Activated naive CD4-positive, alpha-beta T cell treated with anti-CD3 and anti-CD28 coated beads, Interleukin-2, amount 50 U/mL, for 72 hours (primary cell): Measurements from ENCODE around the gene RAP1B. TPM values are rescaled to one million over a fixed set of nuclear protein-coding genes. Genes with fewer than 3 reads are reported as not detected.
"Not testable (repeated sequence)": the region's sequence is repeated elsewhere in the genome, so short reads cannot be mapped to it uniquely, and the experiment has no call there.

Experiments used
- ATAC-seq, 2 donors: fragments of 150-1000 bp; cut with Tn5 transposase; 2 replicates each; pipeline ENCODE4 v1.10.0; 2021; ENCODE audit warnings: mild to moderate bottlenecking in 2 of 2, moderate library complexity in 2 of 2
- DNase-seq, 2 donors: peaks; one replicate each; pipeline ENCODE4 v3.0.0; 2021 to 2022; ENCODE audit warnings: low spot score in 2 of 2
- H3K27ac Mint-ChIP-seq, 2 donors: one replicate each; pipeline ENCODE4 v1.8.0; 2022; ENCODE audit warnings: mild to moderate bottlenecking in 2 of 2, mixed read lengths in 2 of 2
- H3K36me3 Mint-ChIP-seq, 2 donors: one replicate each; pipeline ENCODE4 v1.8.0; 2022; ENCODE audit warnings: mixed read lengths in 2 of 2
- H3K9me3 Mint-ChIP-seq, 2 donors: one replicate each; pipeline ENCODE4 v1.8.0; 2022; ENCODE audit warnings: mixed read lengths in 2 of 2
- total RNA-seq, 2 donors: library from RNA; stranded (reverse); gene quantifications; one replicate each; pipeline ENCODE4 v1.2.3, GENCODE V29; 2022

RAP1B gene
- total RNA-seq, 2 donors from 2014 or later, result 182 to 232 TPM

DNA sequence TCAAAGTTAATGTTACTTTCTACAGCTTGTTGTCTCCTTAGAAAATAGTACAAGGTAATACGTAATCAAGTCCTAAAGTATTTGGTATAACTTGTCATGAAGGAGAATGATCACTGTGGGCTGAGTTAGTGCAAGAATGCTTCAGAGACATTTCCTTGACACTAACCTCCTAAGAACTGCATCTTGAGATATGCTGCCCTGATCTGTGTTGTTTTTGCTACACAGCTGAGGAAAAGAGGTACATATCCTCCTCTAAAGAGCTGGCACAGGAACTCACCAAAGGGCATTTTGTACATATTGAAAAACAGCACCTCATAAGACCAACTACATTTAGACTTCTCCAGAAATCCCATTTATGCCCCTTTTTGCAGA lies 28.7 kb downstream of the RAP1B start:
- no peaks in the 10 kb centered on the region for H3K9me3 Mint-ChIP-seq
- ATAC-seq (no peak), DNase-seq (no peak)
- peaks cover 0 to 18% of the 10 kb centered on the region in 2 donors for H3K36me3 Mint-ChIP-seq
- peak overlapping the region in 1 of 2 donors; percentile 69 for H3K27ac Mint-ChIP-seq

GRCh38 chr12:68641138-68641537 lies 30.4 kb downstream of the RAP1B start:
- peak; percentile 95 to 98 for ATAC-seq
- H3K27ac Mint-ChIP-seq, result peak overlapping the region in 1 of 2 donors; percentile 74
- peaks cover 0 to 18% of the 10 kb centered on the region in 2 donors for H3K36me3 Mint-ChIP-seq
- no peaks in the 10 kb centered on the region for H3K9me3 Mint-ChIP-seq
- peak; percentile 55 to 58 for DNase-seq

GRCh38 chr12:68646484-68646883 lies 35.8 kb downstream of the RAP1B start:
- no peak for DNase-seq
- H3K36me3 Mint-ChIP-seq, result peaks cover 0 to 33% of the 10 kb centered on the region in 2 donors
- no peak for ATAC-seq
- peak overlapping the region in 1 of 2 donors; percentile 72 for H3K27ac Mint-ChIP-seq
- H3K9me3 Mint-ChIP-seq, result no peaks in the 10 kb centered on the region

DNA sequence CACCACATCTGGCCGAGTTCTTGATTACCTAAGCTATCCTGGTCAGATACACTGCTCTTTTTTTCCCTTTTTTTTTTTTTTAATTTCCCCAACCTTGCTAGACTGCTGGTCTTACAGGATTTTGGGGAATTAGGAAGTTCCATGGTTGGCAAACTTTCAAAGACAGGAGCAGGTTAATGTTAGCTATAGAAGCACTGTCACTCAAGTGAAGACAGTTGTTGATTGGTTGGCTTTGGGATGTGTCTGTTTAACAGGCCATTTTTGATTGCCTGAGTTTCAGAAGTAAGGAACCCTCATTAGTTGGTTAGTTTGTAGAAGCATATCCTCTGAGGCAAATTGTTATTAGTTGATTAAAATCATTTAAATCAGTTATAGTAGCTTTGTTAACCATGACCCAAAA lies 36.8 kb downstream of the RAP1B start:
- ATAC-seq (no peak), DNase-seq (no peak)
- Mint-ChIP-seq H3K27ac (peak overlapping the region in 1 of 2 donors; percentile 88), H3K9me3 (no peaks in the 10 kb centered on the region), H3K36me3 (peaks cover 0 to 29% of the 10 kb centered on the region in 2 donors)

- H3K27ac Mint-ChIP-seq, result peak overlapping the region in 1 of 2 donors; percentile 95
- ATAC-seq, result peak; percentile 41 to 97
- no peak for DNase-seq
- H3K36me3 Mint-ChIP-seq, result peaks cover 0 to 25% of the 10 kb centered on the region in 2 donors
- no peaks in the 10 kb centered on the region for H3K9me3 Mint-ChIP-seq
These were observed 37.5 kb downstream of the RAP1B start for GRCh38 chr12:68648179-68648578.

- no peaks in the 10 kb centered on the region for H3K9me3 Mint-ChIP-seq
- DNase-seq (no peak), ATAC-seq (no peak)
- H3K36me3 Mint-ChIP-seq, result peaks cover 0 to 5% of the 10 kb centered on the region in 2 donors
- peak overlapping the region in 1 of 2 donors; percentile 1 for H3K27ac Mint-ChIP-seq
These were observed 54.4 kb downstream of the RAP1B start for GRCh38 chr12:68665016-68665569.

GRCh38 chr12:68667291-68667690 lies 56.6 kb downstream of the RAP1B start:
- no peak for DNase-seq
- Mint-ChIP-seq H3K36me3 (no peaks in the 10 kb centered on the region), H3K27ac (peak overlapping the region in 1 of 2 donors; percentile 65), H3K9me3 (no peaks in the 10 kb centered on the region)
- no peak for ATAC-seq

DNA sequence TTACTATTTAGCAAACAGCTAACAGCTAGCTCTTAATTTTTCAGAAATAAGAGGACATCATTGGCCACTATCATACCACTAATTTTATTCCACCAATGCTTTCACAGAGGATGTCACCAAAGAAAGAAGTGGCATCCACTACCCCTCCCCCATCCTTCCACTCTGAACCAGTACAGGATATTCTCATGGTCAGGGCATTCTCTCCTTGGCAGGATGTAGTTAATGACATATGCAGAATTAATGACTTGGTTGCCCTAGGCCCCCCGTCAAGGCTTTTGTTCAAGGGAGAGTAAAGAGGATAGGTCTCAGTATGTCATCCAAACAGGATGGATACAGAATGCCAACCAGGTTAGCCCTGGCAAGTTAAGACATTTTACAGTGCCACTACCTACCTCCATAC lies 57.2 kb downstream of the RAP1B start:
- no peak for ATAC-seq
- Mint-ChIP-seq H3K27ac (no peak overlapping the region), H3K9me3 (no peaks in the 10 kb centered on the region), H3K36me3 (no peaks in the 10 kb centered on the region)
- DNase-seq, result no peak

- ATAC-seq, result no peak
- Mint-ChIP-seq H3K9me3 (no peaks in the 10 kb centered on the region), H3K27ac (peak overlapping the region in 1 of 2 donors; percentile 5)
These were observed 60.5 kb downstream of the RAP1B start for GRCh38 chr12:68671179-68671578.

GRCh38 chr12:68673788-68674187 lies 63.1 kb downstream of the RAP1B start:
- peak overlapping the region in 1 of 2 donors; percentile 51 for H3K27ac Mint-ChIP-seq
- no peak for DNase-seq

More at GRCh38 chr12:68671179-68671578, 60.5 kb downstream of the RAP1B start:
- H3K36me3 Mint-ChIP-seq, result no peaks in the 10 kb centered on the region
- no peak for DNase-seq

DNA sequence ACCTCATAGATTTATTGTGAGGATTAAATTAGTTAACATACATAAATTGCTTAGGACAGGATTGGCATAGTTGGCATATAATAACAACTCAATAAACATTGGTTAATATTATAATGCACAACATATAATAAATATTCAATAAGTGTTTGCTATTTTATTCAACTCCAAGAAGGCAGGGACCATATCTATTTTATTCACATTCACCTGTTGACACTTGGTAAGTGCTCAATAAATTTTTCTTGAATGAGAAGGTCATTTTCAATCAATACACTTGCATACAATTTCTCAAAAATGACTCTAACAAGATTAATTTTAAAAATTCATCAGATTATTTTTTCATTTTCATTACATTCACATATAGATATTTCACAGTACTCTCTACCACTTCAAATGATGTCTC lies 63.7 kb downstream of the RAP1B start:
- Mint-ChIP-seq H3K27ac (peak overlapping the region in 1 of 2 donors; percentile 51), H3K36me3 (no peaks in the 10 kb centered on the region), H3K9me3 (no peaks in the 10 kb centered on the region)
- DNase-seq (no peak), ATAC-seq (no peak)

More at GRCh38 chr12:68673788-68674187, 63.1 kb downstream of the RAP1B start:
- Mint-ChIP-seq H3K9me3 (no peaks in the 10 kb centered on the region), H3K36me3 (no peaks in the 10 kb centered on the region)
- ATAC-seq, result peak; percentile 67 to 69

GRCh38 chr12:68675101-68675842 lies 64.6 kb downstream of the RAP1B start:
- ATAC-seq (peak; percentile 73 to 83), DNase-seq (peak in 1 of 2 donors; percentile 49)
- no peaks in the 10 kb centered on the region for H3K9me3 Mint-ChIP-seq
- H3K27ac Mint-ChIP-seq, result peak overlapping the region; percentile 74 to 88
- no peaks in the 10 kb centered on the region for H3K36me3 Mint-ChIP-seq

GRCh38 chr12:68676854-68677253 lies 66.2 kb downstream of the RAP1B start:
- not testable (repeated sequence) for DNase-seq, H3K9me3 Mint-ChIP-seq, H3K36me3 Mint-ChIP-seq, ATAC-seq
- H3K27ac Mint-ChIP-seq, result peak overlapping the region; percentile 88 to 89

- Mint-ChIP-seq H3K27ac (peak overlapping the region; percentile 90 to 99), H3K9me3 (no peaks in the 10 kb centered on the region), H3K36me3 (peaks cover 9 to 17% of the 10 kb centered on the region in 2 donors)
- ATAC-seq, result peak in 1 of 2 donors; percentile 2
- DNase-seq, result no peak
These were observed 75.5 kb downstream of the RAP1B start for GRCh38 chr12:68686262-68686594.

DNA sequence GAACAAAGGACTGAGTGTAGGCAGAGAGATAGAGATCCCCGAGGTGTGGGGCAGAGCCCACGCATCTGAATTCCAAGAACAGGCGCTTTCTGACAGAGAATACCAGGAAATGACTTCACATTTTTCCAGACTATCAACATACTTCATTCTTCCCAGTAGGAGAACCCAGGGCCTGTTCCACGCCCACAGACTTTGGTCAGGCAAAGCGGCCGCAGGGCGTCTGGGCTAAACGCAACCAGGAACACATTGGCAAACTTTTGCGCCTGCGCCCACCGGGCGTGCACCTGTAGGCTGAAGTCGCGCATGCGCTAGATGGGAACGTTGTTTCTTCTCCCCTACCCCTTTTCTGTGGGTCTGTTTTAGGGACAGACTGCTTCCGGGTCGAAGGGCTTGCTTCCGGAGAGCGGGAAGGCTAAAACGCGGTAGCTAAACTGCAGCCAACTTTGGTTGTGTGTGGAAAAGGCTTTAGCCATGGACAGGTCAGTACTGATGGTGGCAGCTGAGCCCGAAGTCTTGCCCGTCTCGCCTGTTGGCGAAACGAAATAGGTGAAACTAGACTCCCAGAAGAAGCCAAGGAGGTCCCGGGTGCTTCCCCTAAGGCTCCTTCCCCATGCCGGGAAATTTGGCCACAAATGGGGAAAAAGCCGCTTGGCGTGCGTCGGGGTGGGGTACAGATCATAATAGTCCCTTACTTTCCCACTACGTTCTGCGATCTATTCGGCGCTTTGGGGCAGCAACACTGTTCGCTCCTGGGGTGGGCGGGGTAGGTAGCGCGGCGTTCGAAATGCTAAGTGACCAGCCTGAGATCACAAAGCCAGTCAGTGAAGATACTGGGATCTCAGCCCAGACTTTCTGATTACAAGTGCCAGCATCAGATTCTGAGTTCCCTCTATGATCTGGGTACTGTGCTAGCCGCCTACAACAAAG lies 76.2 kb downstream of the RAP1B start, which contains the start of gene NUP107:
TSS of gene NUP107 (plus strand) at position 384 of the 927 bp plus-strand sequence. CDS start at position 472, 88 bp downstream.
- ATAC-seq, result peak; percentile 93 to 97
- Mint-ChIP-seq H3K36me3 (peaks cover 9 to 18% of the 10 kb centered on the region in 2 donors), H3K27ac (peak within 1 kb of the TSS; percentile 90 to 99), H3K9me3 (no peaks in the 10 kb centered on the region)
- DNase-seq, result peak; percentile 94 to 97

- Mint-ChIP-seq H3K27ac (no peak overlapping the region), H3K36me3 (peaks cover 18 to 21% of the 10 kb centered on the region in 2 donors), H3K9me3 (no peaks in the 10 kb centered on the region)
- no peak for DNase-seq
- ATAC-seq, result no peak
These were observed 84.8 kb downstream of the RAP1B start for GRCh38 chr12:68695454-68695853.

GRCh38 chr12:68699486-68699885 lies 88.8 kb downstream of the RAP1B start:
- Mint-ChIP-seq H3K9me3 (no peaks in the 10 kb centered on the region), H3K36me3 (peaks cover 13 to 29% of the 10 kb centered on the region in 2 donors), H3K27ac (no peak overlapping the region)
- no peak for DNase-seq
- ATAC-seq, result no peak
